ENCODE data around the gene KIAA1671. TPM values are rescaled to one million over a fixed set of nuclear protein-coding genes. Genes with fewer than 3 reads are reported as not detected.
A peak's percentile ranks its signal among the peaks of the same experiment; 100 is the strongest.
"Not testable (repeated sequence)": the region's sequence is repeated elsewhere in the genome, so short reads cannot be mapped to it uniquely, and the experiment has no call there.

KIAA1671 gene
- total RNA-seq, 1 donor: 10.7 TPM

DNA sequence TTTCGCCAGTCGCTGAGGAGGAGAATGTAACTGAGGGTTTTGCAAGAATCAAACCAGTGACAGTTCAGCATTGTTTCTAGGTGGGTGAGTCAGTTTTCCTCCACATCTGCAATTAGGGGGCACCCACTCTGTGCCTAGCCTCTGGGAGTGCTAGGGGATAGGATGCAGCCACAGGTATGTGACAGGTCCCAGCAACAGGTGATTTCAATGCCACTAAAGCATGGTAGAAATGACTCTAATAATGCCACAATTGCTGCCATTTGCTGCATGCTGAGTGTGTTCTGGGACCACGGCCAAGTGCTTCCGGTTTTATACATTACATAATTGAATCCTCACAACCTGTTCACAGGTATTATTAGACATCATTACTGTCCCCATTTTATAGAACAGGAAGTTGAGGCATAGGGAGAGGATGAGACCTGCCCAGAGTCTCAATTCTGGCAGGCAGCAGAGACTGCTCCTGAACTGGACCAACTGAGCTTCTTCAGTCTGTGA lies 267.5 kb downstream of the KIAA1671 start:
- H3K4me3 ChIP-seq (ENCODE audit: low read depth, low read length): no peak overlapping the region
- no peak for DNase-seq (ENCODE audit: low read depth)
- TF ChIP-seq, protein P1, sequence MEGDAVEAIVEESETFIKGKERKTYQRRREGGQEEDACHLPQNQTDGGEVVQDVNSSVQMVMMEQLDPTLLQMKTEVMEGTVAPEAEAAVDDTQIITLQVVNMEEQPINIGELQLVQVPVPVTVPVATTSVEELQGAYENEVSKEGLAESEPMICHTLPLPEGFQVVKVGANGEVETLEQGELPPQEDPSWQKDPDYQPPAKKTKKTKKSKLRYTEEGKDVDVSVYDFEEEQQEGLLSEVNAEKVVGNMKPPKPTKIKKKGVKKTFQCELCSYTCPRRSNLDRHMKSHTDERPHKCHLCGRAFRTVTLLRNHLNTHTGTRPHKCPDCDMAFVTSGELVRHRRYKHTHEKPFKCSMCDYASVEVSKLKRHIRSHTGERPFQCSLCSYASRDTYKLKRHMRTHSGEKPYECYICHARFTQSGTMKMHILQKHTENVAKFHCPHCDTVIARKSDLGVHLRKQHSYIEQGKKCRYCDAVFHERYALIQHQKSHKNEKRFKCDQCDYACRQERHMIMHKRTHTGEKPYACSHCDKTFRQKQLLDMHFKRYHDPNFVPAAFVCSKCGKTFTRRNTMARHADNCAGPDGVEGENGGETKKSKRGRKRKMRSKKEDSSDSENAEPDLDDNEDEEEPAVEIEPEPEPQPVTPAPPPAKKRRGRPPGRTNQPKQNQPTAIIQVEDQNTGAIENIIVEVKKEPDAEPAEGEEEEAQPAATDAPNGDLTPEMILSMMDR (IDR thresholded peaks at IDR 0.05; ENCODE audit: insufficient read depth, low read length): no peak

DNA sequence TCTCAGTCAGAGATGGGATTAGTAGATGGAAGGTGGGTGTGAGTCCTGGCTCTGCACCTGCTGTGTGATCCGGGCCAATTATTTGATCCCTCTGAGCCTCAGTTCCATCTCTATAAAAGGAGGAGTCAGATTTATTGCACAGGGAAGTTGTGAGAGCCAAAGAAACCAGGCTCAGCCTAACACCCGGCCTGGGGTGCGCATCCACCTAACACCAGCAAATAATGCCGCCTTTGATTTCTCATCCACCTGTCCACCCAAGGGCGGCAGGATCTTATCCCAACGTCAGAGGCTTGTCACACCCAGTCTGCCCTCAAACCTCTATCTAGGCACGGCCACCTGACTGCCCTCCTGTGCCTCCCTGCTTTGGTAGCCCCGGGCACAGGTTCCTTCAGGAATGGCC lies 269.3 kb downstream of the KIAA1671 start:
- H3K4me3 ChIP-seq (ENCODE audit: low read depth, low read length): no peak overlapping the region
- DNase-seq (ENCODE audit: low read depth): no peak
- TF ChIP-seq, protein P1 (IDR thresholded peaks at IDR 0.05; ENCODE audit: insufficient read depth, low read length): no peak

- no peak for DNase-seq (ENCODE audit: low read depth)
- no peak overlapping the region for H3K4me3 ChIP-seq (ENCODE audit: low read depth, low read length)
Measured at GRCh38 chr22:25223269-25223850, 270.8 kb downstream of the KIAA1671 start.

GRCh38 chr22:25228822-25229221 lies 276.3 kb downstream of the KIAA1671 start:
- no peak for DNase-seq (ENCODE audit: low read depth)

More at GRCh38 chr22:25223269-25223850, 270.8 kb downstream of the KIAA1671 start:
- TF ChIP-seq, protein P1 (IDR thresholded peaks at IDR 0.05; ENCODE audit: insufficient read depth, low read length): no peak

GRCh38 chr22:25230760-25231159 lies 278.2 kb downstream of the KIAA1671 start:
- DNase-seq (ENCODE audit: low read depth); H3K4me3 ChIP-seq (ENCODE audit: low read depth, low read length): not testable (repeated sequence)

More at GRCh38 chr22:25228822-25229221, 276.3 kb downstream of the KIAA1671 start:
- TF ChIP-seq, protein P1 (IDR thresholded peaks at IDR 0.05; ENCODE audit: insufficient read depth, low read length): no peak
- H3K4me3 ChIP-seq (ENCODE audit: low read depth, low read length): no peak overlapping the region

DNA sequence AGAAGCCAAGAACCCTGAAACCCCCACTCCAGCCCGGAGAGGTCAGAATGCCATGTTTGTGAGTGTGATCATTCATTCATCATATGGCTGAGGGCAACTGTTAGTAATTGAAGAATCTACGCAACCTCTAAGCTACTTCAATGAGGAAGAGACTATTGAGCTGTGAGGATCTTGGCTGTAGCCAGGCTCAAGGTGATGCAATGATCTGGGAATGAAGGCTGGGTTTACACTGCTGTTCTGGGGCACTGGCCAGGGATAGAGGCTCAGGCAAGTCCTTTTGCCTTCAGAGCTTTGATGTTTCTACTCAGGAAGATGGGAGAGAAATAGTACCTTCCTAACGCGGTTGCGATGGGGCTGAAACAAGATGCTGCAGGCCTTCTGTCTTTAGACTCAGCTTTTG lies 279.8 kb downstream of the KIAA1671 start:
- TF ChIP-seq, protein P1 (IDR thresholded peaks at IDR 0.05; ENCODE audit: insufficient read depth, low read length): no peak
- peak; percentile 44 for DNase-seq (ENCODE audit: low read depth)
- no peak overlapping the region for H3K4me3 ChIP-seq (ENCODE audit: low read depth, low read length)

- H3K4me3 ChIP-seq (ENCODE audit: low read depth, low read length); DNase-seq (ENCODE audit: low read depth): not testable (repeated sequence)
Measured at GRCh38 chr22:25233706-25234105, 281.2 kb downstream of the KIAA1671 start.

Measured in fibroblast of the aortic adventitia (primary cell).